ENCODE results near the gene LZTS2. TPM values are rescaled to one million over a fixed set of nuclear protein-coding genes. Genes with fewer than 3 reads are reported as not detected.
A peak's percentile ranks its signal among the peaks of the same experiment; 100 is the strongest.

LZTS2 gene
- total RNA-seq, 1 experiment from 2014 or later: 58.3 TPM

DNA sequence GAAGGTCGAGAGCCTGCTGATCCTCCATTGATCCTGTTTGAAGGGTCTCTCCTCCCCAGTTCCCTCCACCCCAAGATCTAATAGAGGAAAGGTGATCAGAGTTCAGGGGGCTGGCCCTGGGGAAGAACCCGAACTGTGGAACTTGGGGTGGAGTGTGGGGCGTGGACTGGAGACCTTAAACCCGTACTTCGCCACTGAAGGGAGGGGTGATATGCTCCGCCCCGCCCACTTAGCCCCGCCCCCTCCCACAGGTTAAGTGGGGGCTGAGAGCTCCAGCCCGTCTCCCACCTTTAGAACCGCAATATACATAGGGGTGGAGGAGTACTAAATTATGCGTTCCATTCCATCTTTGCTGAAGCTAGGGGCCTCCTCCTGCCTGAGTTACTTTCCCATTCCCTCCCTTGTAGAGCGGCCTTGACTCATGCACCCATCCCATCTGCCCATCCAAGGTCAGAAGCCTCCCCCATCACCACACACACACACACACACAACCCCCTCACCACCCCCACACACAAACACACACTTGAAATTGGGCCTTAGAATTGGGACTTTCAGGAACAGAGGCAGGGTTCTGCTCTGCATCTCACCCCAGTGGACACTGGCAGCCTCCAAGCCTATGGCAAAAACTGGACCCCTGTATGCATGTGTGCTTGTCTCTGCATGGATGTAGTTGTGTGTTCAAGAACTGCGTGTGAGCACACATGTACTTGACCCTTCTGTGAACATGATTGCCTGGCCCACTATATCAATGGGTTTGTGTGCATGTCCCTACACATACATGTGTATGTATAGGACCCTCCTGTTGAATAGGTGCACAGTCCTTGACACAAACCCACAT is 29.3 kb upstream of the LZTS2 start:
- no peak for DNase-seq
- Histone ChIP-seq H3K79me2 (ENCODE audit: low read length) (no peaks in the 10 kb centered on the region), H3K4me2 (ENCODE audit: low read length) (peak overlapping the region; percentile 99), H2AFZ (ENCODE audit: low read length) (peak overlapping the region; percentile 89), H3K36me3 (ENCODE audit: low read depth, low read length) (no peaks in the 10 kb centered on the region; the same call in 1 of the 2 replicates), H3K9me2 (replicated peaks; ENCODE audit: low read length) (no peaks in the 10 kb centered on the region), H3K4me1 (ENCODE audit: insufficient read depth, low read length) (peaks cover 6% of the 10 kb centered on the region; the same call in 1 of the 2 replicates), H3K27ac (ENCODE audit: low read length) (no peak overlapping the region), H3F3A (ENCODE audit: low read length, unreplicated experiment) (no peaks in the 10 kb centered on the region), H3K27me3 (ENCODE audit: low read length) (no peaks in the 10 kb centered on the region), H4K20me1 (ENCODE audit: low read length) (no peaks in the 10 kb centered on the region), H3K9ac (ENCODE audit: low read length) (no peak overlapping the region), H3K9me3 (ENCODE audit: low read length) (no peaks in the 10 kb centered on the region), H3K4me3 (ENCODE audit: low read length) (peak overlapping the region; percentile 66)
- TF ChIP-seq EZH2phosphoT487 (IDR thresholded peaks at IDR 0.05; ENCODE audit: borderline replicate concordance, low read length) (no peak), EZH2 (IDR thresholded peaks at IDR 0.05; ENCODE audit: low read length, unreplicated experiment) (no peak)
- TF ChIP-seq, protein P1, sequence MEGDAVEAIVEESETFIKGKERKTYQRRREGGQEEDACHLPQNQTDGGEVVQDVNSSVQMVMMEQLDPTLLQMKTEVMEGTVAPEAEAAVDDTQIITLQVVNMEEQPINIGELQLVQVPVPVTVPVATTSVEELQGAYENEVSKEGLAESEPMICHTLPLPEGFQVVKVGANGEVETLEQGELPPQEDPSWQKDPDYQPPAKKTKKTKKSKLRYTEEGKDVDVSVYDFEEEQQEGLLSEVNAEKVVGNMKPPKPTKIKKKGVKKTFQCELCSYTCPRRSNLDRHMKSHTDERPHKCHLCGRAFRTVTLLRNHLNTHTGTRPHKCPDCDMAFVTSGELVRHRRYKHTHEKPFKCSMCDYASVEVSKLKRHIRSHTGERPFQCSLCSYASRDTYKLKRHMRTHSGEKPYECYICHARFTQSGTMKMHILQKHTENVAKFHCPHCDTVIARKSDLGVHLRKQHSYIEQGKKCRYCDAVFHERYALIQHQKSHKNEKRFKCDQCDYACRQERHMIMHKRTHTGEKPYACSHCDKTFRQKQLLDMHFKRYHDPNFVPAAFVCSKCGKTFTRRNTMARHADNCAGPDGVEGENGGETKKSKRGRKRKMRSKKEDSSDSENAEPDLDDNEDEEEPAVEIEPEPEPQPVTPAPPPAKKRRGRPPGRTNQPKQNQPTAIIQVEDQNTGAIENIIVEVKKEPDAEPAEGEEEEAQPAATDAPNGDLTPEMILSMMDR (conservative IDR thresholded peaks at IDR 0.05; ENCODE audit: low read depth, low read length): no peak
- intact Hi-C loops (cut with micrococcal nuclease): no loop called here
- BruUV-seq (replicated peaks): no TSS peak
- ChIA-PET POLR2A (ENCODE audit: unreplicated experiment) (no interaction called here), CTCF (interaction anchor here (0.7 kb wide), 1 partner anchor 72 kb away, joined by 5 read pairs; no protein-coding TSS in a partner anchor)
- no peak for ATAC-seq

DNA sequence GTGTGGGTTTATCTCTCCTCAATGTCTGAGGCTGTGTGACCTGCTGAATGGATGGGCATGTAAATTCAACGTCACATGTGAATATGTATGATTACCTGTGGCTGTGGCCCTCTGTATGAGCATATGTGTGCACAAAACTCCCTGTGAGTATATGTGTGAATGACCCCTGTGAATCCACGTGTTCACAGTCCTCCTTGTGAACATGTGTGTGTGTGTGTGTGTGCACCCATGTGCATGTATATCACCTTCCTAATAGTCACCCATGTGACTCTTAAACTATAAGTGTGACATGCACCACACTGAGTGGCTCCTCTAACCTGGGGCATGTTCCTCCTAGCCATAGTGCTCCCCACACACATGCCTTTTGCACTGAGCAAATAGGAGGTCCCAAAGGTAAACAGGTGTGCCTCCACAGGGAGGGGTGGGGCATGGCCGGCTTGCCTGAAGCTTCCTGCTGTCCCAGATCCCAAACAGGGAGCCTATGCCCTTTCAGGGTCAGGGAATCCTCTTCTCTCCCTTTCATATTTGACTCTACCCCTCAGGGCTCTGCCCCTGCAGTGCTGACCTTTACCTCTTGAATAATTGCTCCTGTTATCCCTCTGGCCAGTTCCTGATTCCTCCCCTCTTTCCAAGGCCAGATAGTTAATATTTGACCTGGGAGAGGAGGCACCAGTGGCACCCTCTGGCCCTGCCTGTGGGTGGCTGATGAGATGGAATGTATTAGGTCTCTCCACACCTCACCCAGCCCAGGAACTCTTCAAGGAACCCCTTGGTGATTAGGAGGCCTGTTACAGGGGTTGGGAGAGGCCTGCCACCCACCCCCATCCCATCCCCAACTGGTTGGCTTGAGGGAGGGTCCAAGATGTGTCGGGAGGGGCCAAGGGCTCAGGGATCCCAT is 28.4 kb upstream of the LZTS2 start:
- no peak overlapping the region for H3K4me2 ChIP-seq (ENCODE audit: low read length)
- no peaks in the 10 kb centered on the region for H4K20me1 ChIP-seq (ENCODE audit: low read length)
- no peaks in the 10 kb centered on the region for H3K36me3 ChIP-seq (ENCODE audit: low read depth, low read length)
- H3K79me2 ChIP-seq (ENCODE audit: low read length): no peaks in the 10 kb centered on the region
- H3K4me1 ChIP-seq (ENCODE audit: insufficient read depth, low read length): peaks cover 6% of the 10 kb centered on the region; the same call in 1 of the 2 replicates
- no peak overlapping the region for H3K9ac ChIP-seq (ENCODE audit: low read length)
- no TSS peak for BruUV-seq (replicated peaks)
- no peaks in the 10 kb centered on the region for H3K9me3 ChIP-seq (ENCODE audit: low read length)
- H2AFZ ChIP-seq (ENCODE audit: low read length): no peak overlapping the region
- TF ChIP-seq EZH2phosphoT487 (IDR thresholded peaks at IDR 0.05; ENCODE audit: borderline replicate concordance, low read length): no peak
- no peak for ATAC-seq
- no peaks in the 10 kb centered on the region for H3K9me2 ChIP-seq (replicated peaks; ENCODE audit: low read length)
- H3K27me3 ChIP-seq (ENCODE audit: low read length): no peaks in the 10 kb centered on the region
- H3K4me3 ChIP-seq (ENCODE audit: low read length): no peak overlapping the region
- intact Hi-C loops (cut with micrococcal nuclease): no loop called here
- no peak overlapping the region for H3K27ac ChIP-seq (ENCODE audit: low read length)
- no peak for DNase-seq
- POLR2A ChIA-PET (ENCODE audit: unreplicated experiment): no interaction called here
- H3F3A ChIP-seq (ENCODE audit: low read length, unreplicated experiment): no peaks in the 10 kb centered on the region
- CTCF ChIA-PET: interaction anchor here (0.6 kb wide), 1 partner anchor 44 kb away, joined by 3 read pairs; no protein-coding TSS in a partner anchor

DNA sequence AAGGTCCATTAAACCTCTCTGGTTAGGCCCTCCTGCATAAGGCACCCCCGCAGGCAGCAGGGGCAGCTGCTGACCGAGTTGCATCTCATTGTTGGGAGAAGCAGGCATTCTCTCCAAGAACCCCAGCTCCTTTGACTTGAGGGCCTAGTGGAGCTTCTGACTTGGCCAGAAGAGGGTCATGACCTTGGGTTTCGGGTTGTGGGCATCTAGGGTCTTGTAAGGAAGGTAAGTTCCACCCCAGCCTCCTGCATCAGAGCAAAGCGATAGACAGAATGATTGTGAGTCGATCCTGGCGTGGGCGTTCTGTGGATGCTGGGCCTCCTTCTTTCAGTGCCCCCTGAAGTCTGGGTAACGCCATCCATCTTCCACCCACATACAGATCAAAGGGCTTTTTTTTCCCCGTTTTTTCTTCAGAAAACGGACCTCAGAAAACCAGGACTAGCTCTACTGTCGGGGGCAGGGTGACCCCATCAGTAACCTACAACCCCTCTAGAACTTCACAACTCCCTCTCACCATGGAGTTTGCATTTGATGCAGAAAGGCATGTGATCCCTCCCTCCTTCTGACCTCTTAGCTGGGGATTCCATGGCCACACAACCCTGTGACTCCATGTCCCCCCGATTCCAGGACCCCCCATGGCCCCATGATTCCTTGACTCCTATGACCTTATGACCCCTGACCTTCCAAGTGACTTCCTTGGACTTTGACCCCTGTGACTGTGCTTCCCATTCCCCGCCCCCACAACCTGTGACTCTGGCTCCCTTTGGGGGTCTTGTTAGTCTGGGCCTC is 27.3 kb upstream of the LZTS2 start:
- no TSS peak for BruUV-seq (replicated peaks)
- TF ChIP-seq EZH2 (IDR thresholded peaks at IDR 0.05; ENCODE audit: low read length, unreplicated experiment) (no peak), EZH2phosphoT487 (IDR thresholded peaks at IDR 0.05; ENCODE audit: borderline replicate concordance, low read length) (no peak)
- TF ChIP-seq, protein P1 (conservative IDR thresholded peaks at IDR 0.05; ENCODE audit: low read depth, low read length): no peak
- Histone ChIP-seq H3K9me2 (replicated peaks; ENCODE audit: low read length) (no peaks in the 10 kb centered on the region), H3F3A (ENCODE audit: low read length, unreplicated experiment) (no peaks in the 10 kb centered on the region), H3K4me1 (ENCODE audit: insufficient read depth, low read length) (peaks cover 13% of the 10 kb centered on the region; the same call in 1 of the 2 replicates), H2AFZ (ENCODE audit: low read length) (no peak overlapping the region), H3K79me2 (ENCODE audit: low read length) (no peaks in the 10 kb centered on the region), H3K9ac (ENCODE audit: low read length) (no peak overlapping the region), H3K9me3 (ENCODE audit: low read length) (no peaks in the 10 kb centered on the region), H3K27me3 (ENCODE audit: low read length) (no peaks in the 10 kb centered on the region), H3K4me2 (ENCODE audit: low read length) (no peak overlapping the region), H3K36me3 (ENCODE audit: low read depth, low read length) (no peaks in the 10 kb centered on the region), H4K20me1 (ENCODE audit: low read length) (no peaks in the 10 kb centered on the region), H3K27ac (ENCODE audit: low read length) (no peak overlapping the region), H3K4me3 (ENCODE audit: low read length) (no peak overlapping the region)
- intact Hi-C loops (cut with micrococcal nuclease): no loop called here
- DNase-seq (no peak), ATAC-seq (no peak)
- POLR2A ChIA-PET (ENCODE audit: unreplicated experiment): no interaction called here
- CTCF ChIA-PET: interaction anchor here (0.6 kb wide), 1 partner anchor 43 kb away, joined by 3 read pairs; no protein-coding TSS in a partner anchor

Data from PC-3 (cell line).